Stimulated activated CD4-positive, alpha-beta T cell treated with anti-CD3 and anti-CD28 coated beads, TNF-alpha, amount 100 ng/mL, for 1 hour (primary cell): Measurements from ENCODE around the gene NCF2.

Source experiments
- DNase-seq, 3 donors: peaks; one replicate each; pipeline ENCODE4 v3.0.0-alpha.2; 2020; ENCODE audit warnings: low read depth in 3 of 3, low spot score in 1 of 3

Gene NCF2

DNA sequence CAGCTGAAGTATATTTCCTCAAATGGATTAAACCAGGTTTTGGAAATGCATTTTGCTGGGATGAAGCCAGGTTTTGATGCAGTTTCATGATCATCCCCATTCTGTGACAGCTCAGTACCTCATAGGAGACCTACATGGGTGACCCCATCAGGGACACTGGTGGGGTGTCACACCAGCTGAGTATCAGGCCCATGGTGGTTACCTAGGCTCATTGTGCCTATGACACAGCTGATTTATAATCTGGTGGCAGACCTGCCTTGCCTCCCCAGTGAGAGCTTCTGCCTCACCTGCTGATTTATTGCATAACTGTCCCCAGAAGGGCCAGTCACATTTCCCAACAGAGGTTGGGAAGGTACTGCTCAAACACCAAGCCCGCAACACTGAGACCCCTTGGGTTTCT is 3.8 kb downstream of the NCF2 start:
- DNase-seq, result no peak

GRCh38 chr1:183585038-183585437 is 5.2 kb downstream of the NCF2 start:
- no peak for DNase-seq

- no peak for DNase-seq
Measured at GRCh38 chr1:183584147-183584546, 6.1 kb downstream of the NCF2 start.

- DNase-seq, result no peak
Measured at GRCh38 chr1:183583466-183583865, 6.8 kb downstream of the NCF2 start.

- DNase-seq, result no peak
Measured at GRCh38 chr1:183582021-183582713, 8.1 kb downstream of the NCF2 start.

DNA sequence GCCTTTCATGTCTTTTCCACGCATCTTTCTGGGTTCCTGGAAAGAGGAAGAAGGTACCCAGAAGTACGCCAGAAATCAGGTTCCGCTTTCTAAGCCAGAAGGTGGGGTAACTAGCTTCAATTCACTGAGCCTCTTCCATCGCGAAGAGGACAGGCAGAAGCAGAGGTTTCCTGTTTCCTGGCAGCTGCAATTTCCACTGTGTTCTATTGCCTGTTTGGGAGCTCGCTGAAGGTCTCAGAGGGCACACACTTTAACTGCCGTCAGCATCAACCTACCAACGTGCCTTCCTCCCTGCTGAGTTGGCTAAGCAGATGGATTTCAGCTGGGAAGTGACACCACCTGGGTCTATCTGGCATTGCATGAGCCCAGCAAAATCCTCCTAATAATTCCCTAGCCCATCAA is 10.0 kb downstream of the NCF2 start:
- no peak for DNase-seq

DNA sequence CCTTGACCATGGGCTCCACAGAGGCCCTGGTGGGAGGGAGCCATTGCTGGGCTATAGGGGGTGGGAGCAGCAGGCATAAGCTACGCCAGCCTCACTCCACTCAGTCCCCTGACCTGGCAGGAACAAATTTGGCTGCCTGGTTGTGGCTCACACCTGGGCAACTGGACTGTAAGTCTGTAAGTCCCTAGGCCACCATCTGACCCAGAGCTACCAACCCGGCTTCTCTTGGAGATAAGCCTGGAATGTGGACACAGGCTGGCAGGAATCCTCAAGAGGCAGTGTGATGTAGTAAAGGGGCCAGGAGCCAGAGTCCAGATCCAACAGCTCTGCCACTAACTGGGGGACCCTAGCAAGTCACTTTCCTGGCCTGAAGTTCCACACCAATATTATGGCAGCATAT is 11.4 kb downstream of the NCF2 start:
- no peak for DNase-seq

DNA sequence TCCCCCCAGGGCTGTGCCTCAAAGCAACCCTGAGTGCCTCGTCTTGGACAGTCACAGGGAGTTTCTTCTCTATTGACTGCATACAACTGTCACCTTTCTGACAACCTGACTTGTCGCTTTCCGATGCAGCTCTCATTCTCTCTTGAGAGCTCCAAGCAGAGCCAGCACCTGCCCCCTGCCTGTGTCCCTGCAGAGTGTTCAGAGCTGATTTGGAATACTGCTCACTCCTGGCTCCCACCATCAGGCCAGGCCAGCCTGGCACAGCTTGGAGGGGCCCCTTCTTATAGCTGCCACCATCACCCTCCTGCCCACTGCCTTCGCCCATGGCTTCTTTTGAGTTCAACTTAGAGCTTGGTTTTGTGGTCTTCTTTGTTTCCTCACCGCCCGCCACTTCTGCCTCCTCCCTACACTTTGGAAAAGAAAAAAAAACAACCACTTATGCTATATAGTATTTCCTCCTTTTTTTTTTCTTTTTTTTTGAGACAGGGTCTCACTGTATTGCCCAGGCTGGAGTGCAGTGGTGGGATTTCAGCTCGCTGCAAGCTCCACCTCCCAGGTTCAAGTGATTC is 12.3 kb downstream of the NCF2 start:
- DNase-seq, result no peak

- no peak for DNase-seq
Measured at GRCh38 chr1:183576537-183576936, 13.7 kb downstream of the NCF2 start.

- no peak for DNase-seq
Measured at GRCh38 chr1:183575606-183576005, 14.7 kb downstream of the NCF2 start.

DNA sequence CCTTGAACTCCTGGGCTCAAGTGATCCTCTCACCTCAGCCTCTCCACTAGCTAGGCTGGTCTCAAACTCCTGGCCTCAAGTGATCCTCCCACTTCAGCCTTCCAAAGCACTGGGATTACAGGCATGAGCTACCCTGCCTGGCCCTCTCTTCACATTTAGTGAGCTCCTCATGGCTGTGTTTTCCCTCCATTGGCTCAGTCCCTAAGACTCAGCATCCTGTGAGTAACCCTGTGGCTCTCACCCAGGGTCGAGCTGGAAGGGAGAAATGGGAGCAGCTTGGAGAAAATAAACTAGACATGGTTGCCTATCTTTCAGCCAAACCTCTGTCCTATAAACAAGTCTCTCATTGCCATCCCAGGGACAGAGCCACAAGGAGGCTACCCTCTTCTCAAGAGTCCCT is 17.5 kb downstream of the NCF2 start:
- no peak for DNase-seq

GRCh38 chr1:183571678-183572268 is 18.5 kb downstream of the NCF2 start:
- DNase-seq, result no peak

DNA sequence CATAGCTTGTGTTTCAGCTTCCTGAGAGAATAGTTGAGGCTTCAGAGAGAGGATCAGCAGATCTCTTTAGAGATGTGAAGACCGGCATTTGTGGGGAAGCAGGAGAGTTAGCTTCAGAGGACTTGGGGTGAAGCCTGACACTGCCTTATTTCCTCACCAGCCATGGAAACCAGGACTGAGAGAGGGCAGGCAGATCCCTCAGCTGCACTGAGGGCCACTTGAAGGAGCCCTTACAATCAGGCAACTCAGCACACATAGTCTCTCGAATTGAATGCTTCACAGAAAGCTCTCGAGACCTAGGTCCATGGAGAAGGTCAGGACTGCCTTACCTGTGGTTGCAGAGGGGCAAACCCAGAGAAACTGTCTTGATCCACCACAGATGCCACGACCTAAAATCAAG is 19.8 kb downstream of the NCF2 start:
- no peak for DNase-seq

DNA sequence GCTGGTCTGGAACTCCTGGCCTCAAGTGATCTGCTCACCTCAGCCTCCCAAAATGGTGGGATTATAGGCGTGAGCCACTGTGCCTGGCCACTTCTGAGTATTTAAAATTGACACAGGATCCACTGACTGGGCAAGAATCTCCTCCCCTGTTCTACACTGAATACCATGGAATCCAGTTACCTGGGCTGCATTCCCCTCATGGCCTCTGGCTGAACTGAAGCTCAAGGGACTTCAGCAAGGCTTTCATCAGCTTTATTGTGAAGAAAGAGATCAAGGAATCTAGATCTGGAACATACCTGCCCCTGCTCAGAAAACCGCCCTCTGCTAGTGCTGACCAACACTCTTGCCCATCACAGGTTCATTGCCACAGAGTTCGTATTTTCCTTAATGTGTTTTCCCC is 20.5 kb downstream of the NCF2 start:
- DNase-seq, result no peak

GRCh38 chr1:183569141-183569540 is 21.1 kb downstream of the NCF2 start:
- DNase-seq, result no peak

DNA sequence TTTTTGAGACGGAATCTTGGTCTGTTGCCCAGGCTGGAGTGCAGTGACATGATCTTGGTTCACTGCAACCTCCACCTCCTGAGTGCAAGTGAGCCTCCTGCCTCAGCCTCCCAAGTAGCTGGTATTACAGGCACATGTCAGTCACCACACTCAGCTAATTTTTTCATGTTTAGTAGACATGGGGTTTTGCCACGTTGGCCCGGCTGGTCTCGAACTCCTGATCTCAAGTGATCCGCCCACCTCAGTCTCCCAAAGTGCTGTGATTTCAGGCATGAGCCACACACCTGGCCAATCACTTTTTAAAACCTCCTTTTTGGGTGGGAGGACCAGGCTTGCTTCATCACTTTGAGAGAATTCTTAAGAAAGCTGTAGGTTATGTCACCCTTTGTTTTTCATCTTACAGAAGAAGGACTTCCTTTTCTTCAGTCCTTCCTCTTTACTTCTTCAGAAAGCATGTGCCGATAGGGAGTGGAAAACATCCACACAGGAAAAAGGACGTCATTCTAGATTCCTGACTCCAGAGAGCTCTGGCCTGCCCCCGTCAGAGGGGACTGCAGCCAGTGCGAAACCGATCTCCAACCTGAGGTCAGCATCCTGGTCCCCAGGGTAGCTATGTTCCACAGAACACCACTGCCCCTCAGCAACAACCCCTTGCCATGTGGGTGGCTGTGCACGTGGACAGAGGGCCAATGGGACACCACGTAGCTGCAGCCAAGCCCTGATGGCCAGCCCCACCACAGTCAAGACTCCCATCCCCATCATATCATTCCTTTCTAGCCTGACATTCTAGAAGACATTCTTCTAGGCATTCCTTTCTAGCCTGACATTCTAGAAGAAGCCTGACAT is 21.9 kb downstream of the NCF2 start:
- DNase-seq, result no peak

- DNase-seq, result no peak
Measured at GRCh38 chr1:183567584-183567983, 22.7 kb downstream of the NCF2 start.

DNA sequence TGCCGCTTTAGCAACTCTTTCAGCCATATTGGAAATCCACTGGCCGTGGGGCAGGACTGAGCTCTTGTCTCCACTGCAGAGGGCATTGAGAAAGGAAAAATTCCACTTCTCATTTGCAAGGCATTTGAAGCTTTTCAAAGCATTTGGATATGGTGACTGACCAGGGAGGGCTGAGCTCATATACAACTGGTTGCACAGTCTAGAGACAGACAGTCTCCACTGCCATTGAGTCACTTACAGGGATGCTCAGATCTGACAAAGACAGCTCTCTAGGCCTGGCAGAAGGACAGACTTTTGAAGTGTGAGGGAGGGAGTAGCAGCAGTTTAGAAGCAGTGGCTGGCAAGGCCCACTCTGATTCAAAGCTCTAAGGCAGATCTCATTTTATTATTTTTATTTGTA is 24.2 kb downstream of the NCF2 start:
- no peak for DNase-seq

DNA sequence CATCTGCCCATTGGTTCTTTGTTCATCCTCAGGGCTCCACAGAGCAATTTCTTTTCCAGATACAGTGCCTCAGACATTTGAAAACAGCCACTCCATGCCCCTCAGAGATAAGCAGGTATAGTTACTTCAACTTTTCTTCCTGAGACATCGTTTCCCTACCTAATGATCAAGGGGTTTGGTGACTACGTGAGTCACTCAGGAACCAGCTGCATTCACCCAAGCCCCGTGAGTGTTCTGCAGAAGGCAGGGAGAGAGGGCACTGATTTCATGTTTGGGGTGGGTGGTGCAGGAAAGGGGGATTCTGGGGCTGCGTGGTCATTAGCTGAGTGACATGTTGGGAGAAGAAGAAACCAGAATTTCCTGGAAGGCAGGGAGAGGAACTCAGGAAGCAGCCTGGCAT is 25.0 kb downstream of the NCF2 start:
- no peak for DNase-seq

GRCh38 chr1:183562701-183563100 is 27.6 kb downstream of the NCF2 start:
- no peak for DNase-seq

DNA sequence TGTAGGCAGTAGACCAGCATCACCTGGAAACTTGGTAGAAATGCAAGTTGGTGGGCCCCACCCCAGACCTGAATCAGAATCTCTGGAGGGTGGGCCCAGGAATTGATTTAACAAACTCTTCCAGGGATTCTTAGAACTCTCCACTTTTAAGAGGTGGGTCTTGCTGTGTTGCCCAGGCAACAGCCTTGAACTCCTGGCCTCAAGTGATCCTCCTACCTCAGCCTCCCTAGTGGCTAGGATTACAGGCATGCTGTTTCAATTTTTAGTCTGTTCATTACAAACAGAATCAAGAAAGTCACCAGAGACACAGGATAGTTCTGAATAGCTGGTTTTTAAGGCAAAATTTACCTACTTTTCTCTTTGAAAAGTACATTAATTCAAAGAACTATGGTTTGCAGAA is 31.2 kb downstream of the NCF2 start:
- no peak for DNase-seq

- DNase-seq, result no peak
Measured at GRCh38 chr1:183554577-183554976, 35.7 kb downstream of the NCF2 start.
